Measurements from ENCODE around the gene TRAF5.

GRCh38 chr1:211384524-211384923, 57.9 kb downstream of the TRAF5 start:
- TF ChIP-seq, protein P1, sequence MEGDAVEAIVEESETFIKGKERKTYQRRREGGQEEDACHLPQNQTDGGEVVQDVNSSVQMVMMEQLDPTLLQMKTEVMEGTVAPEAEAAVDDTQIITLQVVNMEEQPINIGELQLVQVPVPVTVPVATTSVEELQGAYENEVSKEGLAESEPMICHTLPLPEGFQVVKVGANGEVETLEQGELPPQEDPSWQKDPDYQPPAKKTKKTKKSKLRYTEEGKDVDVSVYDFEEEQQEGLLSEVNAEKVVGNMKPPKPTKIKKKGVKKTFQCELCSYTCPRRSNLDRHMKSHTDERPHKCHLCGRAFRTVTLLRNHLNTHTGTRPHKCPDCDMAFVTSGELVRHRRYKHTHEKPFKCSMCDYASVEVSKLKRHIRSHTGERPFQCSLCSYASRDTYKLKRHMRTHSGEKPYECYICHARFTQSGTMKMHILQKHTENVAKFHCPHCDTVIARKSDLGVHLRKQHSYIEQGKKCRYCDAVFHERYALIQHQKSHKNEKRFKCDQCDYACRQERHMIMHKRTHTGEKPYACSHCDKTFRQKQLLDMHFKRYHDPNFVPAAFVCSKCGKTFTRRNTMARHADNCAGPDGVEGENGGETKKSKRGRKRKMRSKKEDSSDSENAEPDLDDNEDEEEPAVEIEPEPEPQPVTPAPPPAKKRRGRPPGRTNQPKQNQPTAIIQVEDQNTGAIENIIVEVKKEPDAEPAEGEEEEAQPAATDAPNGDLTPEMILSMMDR (conservative IDR thresholded peaks at IDR 0.05; ENCODE audit: low read length): no peak
- TF ChIP-seq EZH2phosphoT487 (IDR thresholded peaks at IDR 0.05; ENCODE audit: borderline replicate concordance): no peak
